ENCODE results near the gene MAN2A1. TPM values are rescaled to one million over a fixed set of nuclear protein-coding genes. Genes with fewer than 3 reads are reported as not detected.

MAN2A1 gene
- total RNA-seq, 1 experiment from 2014 or later = 51.0 TPM

DNA sequence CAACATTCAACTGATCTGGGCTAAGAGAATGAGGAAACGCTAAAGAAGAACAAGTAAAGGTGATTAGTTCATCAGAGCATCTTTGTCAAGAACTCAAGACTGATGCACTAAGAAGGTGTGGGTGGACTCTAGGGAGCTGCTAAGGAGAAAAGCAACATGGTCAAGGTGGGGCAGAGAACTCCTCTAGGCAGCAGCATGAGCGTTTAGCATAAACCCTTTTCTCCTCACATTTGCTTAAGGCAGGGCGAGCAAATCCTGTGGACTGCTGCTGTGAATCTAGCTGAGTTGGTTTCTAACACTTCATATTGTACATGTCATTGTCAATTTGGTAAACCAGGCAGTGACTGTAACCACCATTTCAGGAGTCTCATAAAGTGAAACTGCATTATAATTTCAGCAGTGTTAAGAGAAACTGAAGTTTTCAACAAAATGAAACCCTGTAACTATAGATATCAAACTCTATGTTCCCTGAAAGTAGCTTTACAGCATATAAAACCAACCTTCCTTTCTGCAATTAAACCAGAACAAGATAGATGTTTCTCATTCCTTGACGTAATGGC lies 45.9 kb upstream of the MAN2A1 start:
- H3K36me3 ChIP-seq (ENCODE audit: control insufficient read depth, insufficient read depth, low read length) = no peaks in the 10 kb centered on the region
- no peak overlapping the region for H3K4me3 ChIP-seq (ENCODE audit: low read depth in 2 of 2, low read length in 2 of 2)
- TF ChIP-seq REST (IDR thresholded peaks at IDR 0.05; ENCODE audit: insufficient read depth in 1 of 2, low read depth in 2 of 2, low read length in 1 of 2) = no peak
- no peak for TF ChIP-seq SIN3A (IDR thresholded peaks at IDR 0.05; ENCODE audit: borderline replicate concordance, insufficient read depth, low read depth, low read length)
- no peak for TF ChIP-seq POLR2AphosphoS5 (IDR thresholded peaks at IDR 0.05; ENCODE audit: low read depth, low read length)
- no peak for TF ChIP-seq CTCF (IDR thresholded peaks at IDR 0.05)
- no peak for TF ChIP-seq TCF7L2 (IDR thresholded peaks at IDR 0.05; ENCODE audit: low read depth, low read length)
- no peaks in the 10 kb centered on the region for H3K4me1 ChIP-seq (ENCODE audit: control insufficient read depth, insufficient read depth, low read length)
- no TSS peak for BruUV-seq (replicated peaks)
- in situ Hi-C loops (cut with HindIII; ENCODE audit: low pct_unique_long_range_greater_than_20kb, low sequenced_read_pairs) (no loop called here), intact Hi-C loops (cut with micrococcal nuclease; ENCODE audit: unreplicated experiment) (no loop called here)
- ATAC-seq (no peak), DNase-seq (ENCODE audit: low read depth, low spot score) (no peak)
- no peak overlapping the region for H3K27ac ChIP-seq (ENCODE audit: low read length)
- POLR2A ChIA-PET = no interaction called here
- CTCF ChIA-PET = no interaction called here
- H3K9me3 ChIP-seq (ENCODE audit: control insufficient read depth, insufficient read depth, low read depth, low read length) = no peaks in the 10 kb centered on the region
- H3K27me3 ChIP-seq (ENCODE audit: control insufficient read depth, insufficient read depth, low read length) = no peaks in the 10 kb centered on the region

GRCh38 chr5:109644829-109645228 lies 44.9 kb upstream of the MAN2A1 start:
- DNase-seq (ENCODE audit: low read depth, low spot score) = no peak
- Histone ChIP-seq H3K36me3 (ENCODE audit: control insufficient read depth, insufficient read depth, low read length) (no peaks in the 10 kb centered on the region), H3K9me3 (ENCODE audit: control insufficient read depth, insufficient read depth, low read depth, low read length) (no peaks in the 10 kb centered on the region), H3K4me3 (ENCODE audit: low read depth in 2 of 2, low read length in 2 of 2) (no peak overlapping the region), H3K27ac (ENCODE audit: low read length) (no peak overlapping the region), H3K4me1 (ENCODE audit: control insufficient read depth, insufficient read depth, low read length) (no peaks in the 10 kb centered on the region), H3K27me3 (ENCODE audit: control insufficient read depth, insufficient read depth, low read length) (no peaks in the 10 kb centered on the region)
- ChIA-PET POLR2A (no interaction called here), CTCF (no interaction called here)
- no peak for TF ChIP-seq TCF7L2 (IDR thresholded peaks at IDR 0.05; ENCODE audit: low read depth, low read length)
- TF ChIP-seq REST (IDR thresholded peaks at IDR 0.05; ENCODE audit: insufficient read depth in 1 of 2, low read depth in 2 of 2, low read length in 1 of 2) = no peak
- intact Hi-C loops (cut with micrococcal nuclease; ENCODE audit: unreplicated experiment) = no loop called here
- ATAC-seq = no peak
- in situ Hi-C loops (cut with HindIII; ENCODE audit: low pct_unique_long_range_greater_than_20kb, low sequenced_read_pairs) = no loop called here
- BruUV-seq (replicated peaks) = no TSS peak

Data from Panc1 (cell line).